ENCODE results near the gene CACNA2D3. TPM values are rescaled to one million over a fixed set of nuclear protein-coding genes. Genes with fewer than 3 reads are reported as not detected.
"Not testable (repeated sequence)": the region's sequence is repeated elsewhere in the genome, so short reads cannot be mapped to it uniquely, and the experiment has no call there.

Gene CACNA2D3
- total and polyA plus RNA-seq, 2 experiments from 2014 or later = 0.30 to 0.43 TPM

- no peaks in the 10 kb centered on the region for H3K27me3 ChIP-seq (replicated peaks; ENCODE audit: insufficient read depth)
- DNase-seq = no peak
- no peak overlapping the region for H3K4me2 ChIP-seq (ENCODE audit: unreplicated experiment)
- H3F3A ChIP-seq (ENCODE audit: insufficient read depth) = no peaks in the 10 kb centered on the region
- no peaks in the 10 kb centered on the region for H3K79me2 ChIP-seq (ENCODE audit: insufficient read depth)
- TF ChIP-seq EZH2 (IDR thresholded peaks at IDR 0.05; ENCODE audit: insufficient read depth, poor library complexity, severe bottlenecking) = no peak
- 50 to 55% methylated on average over 5 of the region's 5 CpGs for WGBS, 2 experiments (ENCODE audit: low coverage in 1 of 2, low lambda C conversion rate in 2 of 2, missing lambda C conversion rate in 2 of 2)
- no peak overlapping the region for H2AFZ ChIP-seq
- H3K9me3 ChIP-seq (ENCODE audit: low read depth) = no peaks in the 10 kb centered on the region
- in situ Hi-C loops (cut with MboI) = no loop called here
- H3K27ac ChIP-seq = no peak overlapping the region
- no peaks in the 10 kb centered on the region for H3K9me2 ChIP-seq (ENCODE audit: insufficient read depth)
- no peak overlapping the region for H3K4me3 ChIP-seq
- H3K9ac ChIP-seq = no peak overlapping the region
- H3K36me3 ChIP-seq (ENCODE audit: low read depth) = no peaks in the 10 kb centered on the region
- no peaks in the 10 kb centered on the region for H4K20me1 ChIP-seq (ENCODE audit: insufficient read depth)
- no peaks in the 10 kb centered on the region for H3K4me1 ChIP-seq (ENCODE audit: insufficient read depth)
Measured at GRCh38 chr3:54093491-54094248, 28.7 kb upstream of the CACNA2D3 start.

GRCh38 chr3:54094926-54095325, 27.4 kb upstream of the CACNA2D3 start:
- Histone ChIP-seq H3F3A (ENCODE audit: insufficient read depth) (no peaks in the 10 kb centered on the region), H3K27me3 (replicated peaks; ENCODE audit: insufficient read depth) (no peaks in the 10 kb centered on the region), H3K4me1 (ENCODE audit: insufficient read depth) (no peaks in the 10 kb centered on the region), H3K79me2 (ENCODE audit: insufficient read depth) (no peaks in the 10 kb centered on the region), H3K9me3 (ENCODE audit: low read depth) (no peaks in the 10 kb centered on the region), H2AFZ (no peak overlapping the region), H3K4me2 (ENCODE audit: unreplicated experiment) (no peak overlapping the region), H3K4me3 (no peak overlapping the region), H3K27ac (no peak overlapping the region), H3K9me2 (ENCODE audit: insufficient read depth) (no peaks in the 10 kb centered on the region), H3K9ac (no peak overlapping the region), H4K20me1 (ENCODE audit: insufficient read depth) (no peaks in the 10 kb centered on the region), H3K36me3 (ENCODE audit: low read depth) (no peaks in the 10 kb centered on the region)
- TF ChIP-seq EZH2phosphoT487 (IDR thresholded peaks at IDR 0.05; ENCODE audit: insufficient read depth, low read depth) = no peak
- no peak for TF ChIP-seq EZH2 (IDR thresholded peaks at IDR 0.05; ENCODE audit: insufficient read depth, poor library complexity, severe bottlenecking)
- 15 to 24% methylated on average over 3 of the region's 3 CpGs for WGBS, 2 experiments (ENCODE audit: low coverage in 1 of 2, low lambda C conversion rate in 2 of 2, missing lambda C conversion rate in 2 of 2)
- DNase-seq = peak; percentile 27
- in situ Hi-C loops (cut with MboI) = no loop called here

- H3K9me2 ChIP-seq (ENCODE audit: insufficient read depth) = no peaks in the 10 kb centered on the region
- no peaks in the 10 kb centered on the region for H3K4me1 ChIP-seq (ENCODE audit: insufficient read depth)
- no peaks in the 10 kb centered on the region for H3K27me3 ChIP-seq (replicated peaks; ENCODE audit: insufficient read depth)
- H3K9me3 ChIP-seq (ENCODE audit: low read depth) = no peaks in the 10 kb centered on the region
- WGBS, 2 experiments (ENCODE audit: low coverage in 1 of 2, low lambda C conversion rate in 2 of 2, missing lambda C conversion rate in 2 of 2) = 67 to 69% methylated on average over 1 of the region's 1 CpG
- H3K27ac ChIP-seq = no peak overlapping the region
- H3F3A ChIP-seq (ENCODE audit: insufficient read depth) = no peaks in the 10 kb centered on the region
- no peak overlapping the region for H3K4me3 ChIP-seq
- H3K4me2 ChIP-seq (ENCODE audit: unreplicated experiment) = no peak overlapping the region
- no peaks in the 10 kb centered on the region for H3K36me3 ChIP-seq (ENCODE audit: low read depth)
- DNase-seq = no peak
- no peaks in the 10 kb centered on the region for H4K20me1 ChIP-seq (ENCODE audit: insufficient read depth)
- H3K9ac ChIP-seq = no peak overlapping the region
- in situ Hi-C loops (cut with MboI) = no loop called here
- H2AFZ ChIP-seq = no peak overlapping the region
- no peak for TF ChIP-seq EZH2 (IDR thresholded peaks at IDR 0.05; ENCODE audit: insufficient read depth, poor library complexity, severe bottlenecking)
- no peak for TF ChIP-seq EZH2phosphoT487 (IDR thresholded peaks at IDR 0.05; ENCODE audit: insufficient read depth, low read depth)
- H3K79me2 ChIP-seq (ENCODE audit: insufficient read depth) = no peaks in the 10 kb centered on the region
Measured at GRCh38 chr3:54099381-54099780, 23.0 kb upstream of the CACNA2D3 start.

GRCh38 chr3:54104084-54104483, 18.3 kb upstream of the CACNA2D3 start:
- H4K20me1 ChIP-seq (ENCODE audit: insufficient read depth) = no peaks in the 10 kb centered on the region
- H3F3A ChIP-seq (ENCODE audit: insufficient read depth) = no peaks in the 10 kb centered on the region
- H3K9me2 ChIP-seq (ENCODE audit: insufficient read depth) = no peaks in the 10 kb centered on the region
- H3K27ac ChIP-seq = no peak overlapping the region
- TF ChIP-seq EZH2phosphoT487 (IDR thresholded peaks at IDR 0.05; ENCODE audit: insufficient read depth, low read depth) (no peak), EZH2 (IDR thresholded peaks at IDR 0.05; ENCODE audit: insufficient read depth, poor library complexity, severe bottlenecking) (no peak)
- in situ Hi-C loops (cut with MboI) = no loop called here
- H2AFZ ChIP-seq = no peak overlapping the region
- no peaks in the 10 kb centered on the region for H3K79me2 ChIP-seq (ENCODE audit: insufficient read depth)
- H3K9me3 ChIP-seq (ENCODE audit: low read depth) = no peaks in the 10 kb centered on the region
- H3K4me2 ChIP-seq (ENCODE audit: unreplicated experiment) = no peak overlapping the region
- WGBS, 2 experiments (ENCODE audit: low coverage in 1 of 2, low lambda C conversion rate in 2 of 2, missing lambda C conversion rate in 2 of 2) = 55 to 59% methylated on average over 11 of the region's 11 CpGs
- no peak overlapping the region for H3K9ac ChIP-seq
- no peaks in the 10 kb centered on the region for H3K36me3 ChIP-seq (ENCODE audit: low read depth)
- H3K4me1 ChIP-seq (ENCODE audit: insufficient read depth) = no peaks in the 10 kb centered on the region
- H3K4me3 ChIP-seq = no peak overlapping the region
- H3K27me3 ChIP-seq (replicated peaks; ENCODE audit: insufficient read depth) = no peaks in the 10 kb centered on the region
- DNase-seq = no peak

- H3K9me2 ChIP-seq (ENCODE audit: insufficient read depth); H3K4me2 ChIP-seq (ENCODE audit: unreplicated experiment); H3K36me3 ChIP-seq (ENCODE audit: low read depth); H3F3A ChIP-seq (ENCODE audit: insufficient read depth); H4K20me1 ChIP-seq (ENCODE audit: insufficient read depth); DNase-seq; H3K9me3 ChIP-seq (ENCODE audit: low read depth); H3K79me2 ChIP-seq (ENCODE audit: insufficient read depth); H2AFZ ChIP-seq; H3K4me3 ChIP-seq; in situ Hi-C loops (cut with MboI); H3K9ac ChIP-seq; H3K4me1 ChIP-seq (ENCODE audit: insufficient read depth); H3K27ac ChIP-seq: not testable (repeated sequence)
- peaks cover 20% of the 10 kb centered on the region for H3K27me3 ChIP-seq (replicated peaks; ENCODE audit: insufficient read depth)
- 49 to 50% methylated on average over 4 of the region's 4 CpGs for WGBS, 2 experiments (ENCODE audit: low coverage in 1 of 2, low lambda C conversion rate in 2 of 2, missing lambda C conversion rate in 2 of 2)
Measured at GRCh38 chr3:54116129-54116528, 6.2 kb upstream of the CACNA2D3 start.
